Neural cell (in vitro differentiated cells): ENCODE results near the gene TNS3. TPM values are rescaled to one million over a fixed set of nuclear protein-coding genes. Genes with fewer than 3 reads are reported as not detected.
"Not testable (repeated sequence)": the region's sequence is repeated elsewhere in the genome, so short reads cannot be mapped to it uniquely, and the experiment has no call there.

ENCODE experiments used
- H2AFZ ChIP-seq: fragments of 200-600, 300-800 bp; sonication (generic), shearing (Covaris generic); 2 replicates; pipeline ENCODE4 v1.6.0; 2014; ENCODE audit warnings: low read depth, mild to moderate bottlenecking, antibody characterized with exemption, low read length, moderate library complexity
- H3F3A ChIP-seq: fragments of 200-600 bp; shearing (Covaris generic); 2 replicates; pipeline ENCODE4 v1.6.1; 2016; ENCODE audit warnings: mild to moderate bottlenecking, moderate library complexity, mixed read lengths, antibody characterized with exemption, low read length; ENCODE audit not compliant: insufficient read depth, poor library complexity, severe bottlenecking
- H3K27ac ChIP-seq: fragments of 200-600, 300-800 bp; sonication (generic), shearing (Covaris generic); 2 replicates; pipeline ENCODE4 v1.5.1; 2014; ENCODE audit warnings: mild to moderate bottlenecking, low read length, moderate library complexity
- H3K27me3 ChIP-seq: fragments of 300-800, 200-600 bp; sonication (generic), shearing (Covaris generic); 2 replicates; pipeline ENCODE4 v1.6.0; 2014; ENCODE audit warnings: mild to moderate bottlenecking, low read depth, low read length, moderate library complexity; ENCODE audit not compliant: insufficient read depth
- H3K36me3 ChIP-seq: fragments of 300-800, 200-600 bp; sonication (generic), shearing (Covaris generic); 2 replicates; pipeline ENCODE4 v1.5.1; 2014; ENCODE audit warnings: mild to moderate bottlenecking, antibody characterized with exemption, low read length, moderate library complexity; ENCODE audit not compliant: insufficient read depth
- H3K4me2 ChIP-seq: fragments of 300-800, 200-600 bp; sonication (generic), shearing (Covaris generic); 2 replicates; pipeline ENCODE4 v1.6.0; 2014; ENCODE audit warnings: mild to moderate bottlenecking, low read length
- H3K4me3 ChIP-seq: fragments of 300-800, 200-600 bp; sonication (generic), shearing (Covaris generic); 2 replicates; pipeline ENCODE4 v1.5.1; 2014; ENCODE audit warnings: mild to moderate bottlenecking, low read length, moderate library complexity
- H3K79me2 ChIP-seq: fragments of 200-600 bp; shearing (Covaris generic); replicated peaks from 2 replicates; pipeline ENCODE4 v1.6.0; 2014; ENCODE audit warnings: mild to moderate bottlenecking, low read length, moderate library complexity; ENCODE audit not compliant: insufficient read depth
- H3K9ac ChIP-seq: fragments of 300-800, 200-600 bp; sonication (generic), shearing (Covaris generic); 2 replicates; pipeline ENCODE4 v1.6.1; 2016; ENCODE audit warnings: mild to moderate bottlenecking, low read length, mixed read lengths
- H3K9me2 ChIP-seq: fragments of 200-600 bp; shearing (Covaris generic); 2 replicates; pipeline ENCODE4 v1.6.1; 2016; ENCODE audit warnings: mild to moderate bottlenecking, low read length, mixed read lengths; ENCODE audit not compliant: insufficient read depth
- H3K9me3 ChIP-seq: fragments of 200-600, 300-800 bp; sonication (generic), shearing (Covaris generic); 2 replicates; pipeline ENCODE4 v1.6.1; 2016; ENCODE audit warnings: mild to moderate bottlenecking, mixed run types, low read length, moderate library complexity, mixed read lengths
- H4K20me1 ChIP-seq: fragments of 200-600 bp; shearing (Covaris generic); 2 replicates; pipeline ENCODE4 v1.6.1; 2016; ENCODE audit warnings: mild to moderate bottlenecking, mixed run types; ENCODE audit not compliant: insufficient read depth
- CTCF ChIP-seq: fragments of 450-650 bp; IDR thresholded peaks from 2 replicates; pipeline ENCODE4 v1.5.1; 2014; ENCODE audit warnings: antibody characterized with exemption, mild to moderate bottlenecking, moderate library complexity; ENCODE audit not compliant: poor library complexity, severe bottlenecking
- EP300 ChIP-seq: fragments of 450-650 bp; conservative IDR thresholded peaks from 2 replicates; pipeline ENCODE4 v1.6.1; 2014; ENCODE audit warnings: antibody characterized with exemption, mild to moderate bottlenecking, moderate library complexity; ENCODE audit not compliant: poor library complexity, severe bottlenecking
- EZH2 ChIP-seq: fragments of 200-600, 300-800 bp; shearing (Covaris generic), sonication (generic); IDR thresholded peaks from 2 replicates; pipeline ENCODE4 v1.6.1; 2014; ENCODE audit warnings: antibody characterized with exemption, low read length, borderline replicate concordance, mild to moderate bottlenecking; ENCODE audit not compliant: insufficient read depth, poor library complexity, severe bottlenecking
- MXI1 ChIP-seq: fragments of 450-650 bp; conservative IDR thresholded peaks from 2 replicates; pipeline ENCODE4 v1.6.1; 2014; ENCODE audit warnings: antibody characterized with exemption, mild to moderate bottlenecking; ENCODE audit not compliant: poor library complexity, severe bottlenecking
- POLR2AphosphoS5 ChIP-seq: IDR thresholded peaks from 2 replicates; pipeline ENCODE4 v1.6.1; 2012
- RAD21 ChIP-seq: fragments of 450-650 bp; conservative IDR thresholded peaks from 2 replicates; pipeline ENCODE4 v1.6.1; 2014; ENCODE audit warnings: antibody characterized with exemption, mild to moderate bottlenecking, moderate library complexity
- SMC3 ChIP-seq: fragments of 450-650 bp; conservative IDR thresholded peaks from 2 replicates; pipeline ENCODE4 v1.6.1; 2014; ENCODE audit warnings: antibody characterized with exemption, mild to moderate bottlenecking, moderate library complexity; ENCODE audit not compliant: poor library complexity
- TAF1 ChIP-seq: IDR thresholded peaks from 2 replicates; pipeline ENCODE4 v1.6.1; 2012; ENCODE audit warnings: low read depth
- polyA plus RNA-seq: library from polyadenylated mRNA; depleted of rRNA; stranded (reverse); fragments of >200 nt; gene quantifications from 2 replicates; pipeline ENCODE4 v1.2.3, GENCODE V29; 2014
- TF ChIP-seq, protein P1 (sequence below): IDR thresholded peaks from 2 replicates; pipeline ENCODE4 v1.6.1; 2012; ENCODE audit warnings: borderline replicate concordance

The TNS3 gene
- polyA plus RNA-seq, 1 donor from 2014 or later: 0.58 TPM

DNA sequence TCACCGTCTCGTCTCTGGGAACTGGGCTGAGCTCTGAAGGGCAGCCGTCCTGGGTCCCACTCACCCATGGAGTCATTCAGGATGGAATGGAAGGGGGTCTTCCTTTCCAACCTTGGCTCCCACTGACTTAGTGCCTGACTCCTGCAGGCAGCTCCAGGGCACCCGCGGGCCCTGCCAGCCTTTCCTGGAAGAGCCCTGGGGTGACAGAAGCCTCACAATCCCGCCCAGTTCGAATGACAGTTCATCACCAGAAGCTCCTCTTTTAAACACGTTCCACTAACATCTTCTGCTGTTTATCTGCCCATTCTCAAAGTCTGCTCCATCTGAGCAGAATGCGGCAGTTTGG lies 110.6 kb downstream of the TNS3 start:
- Histone ChIP-seq H2AFZ (no peak overlapping the region), H4K20me1 (no peaks in the 10 kb centered on the region), H3K36me3 (no peaks in the 10 kb centered on the region), H3K27ac (no peak overlapping the region), H3F3A (no peaks in the 10 kb centered on the region), H3K9me3 (no peaks in the 10 kb centered on the region), H3K4me2 (no peak overlapping the region), H3K27me3 (no peaks in the 10 kb centered on the region), H3K9me2 (no peaks in the 10 kb centered on the region), H3K4me3 (no peak overlapping the region), H3K79me2 (no peaks in the 10 kb centered on the region), H3K9ac (no peak overlapping the region)
- TF ChIP-seq POLR2AphosphoS5 (no peak), CTCF (no peak), MXI1 (no peak), EP300 (no peak), RAD21 (no peak), EZH2 (no peak), TAF1 (no peak), SMC3 (no peak)
- TF ChIP-seq, protein P1, sequence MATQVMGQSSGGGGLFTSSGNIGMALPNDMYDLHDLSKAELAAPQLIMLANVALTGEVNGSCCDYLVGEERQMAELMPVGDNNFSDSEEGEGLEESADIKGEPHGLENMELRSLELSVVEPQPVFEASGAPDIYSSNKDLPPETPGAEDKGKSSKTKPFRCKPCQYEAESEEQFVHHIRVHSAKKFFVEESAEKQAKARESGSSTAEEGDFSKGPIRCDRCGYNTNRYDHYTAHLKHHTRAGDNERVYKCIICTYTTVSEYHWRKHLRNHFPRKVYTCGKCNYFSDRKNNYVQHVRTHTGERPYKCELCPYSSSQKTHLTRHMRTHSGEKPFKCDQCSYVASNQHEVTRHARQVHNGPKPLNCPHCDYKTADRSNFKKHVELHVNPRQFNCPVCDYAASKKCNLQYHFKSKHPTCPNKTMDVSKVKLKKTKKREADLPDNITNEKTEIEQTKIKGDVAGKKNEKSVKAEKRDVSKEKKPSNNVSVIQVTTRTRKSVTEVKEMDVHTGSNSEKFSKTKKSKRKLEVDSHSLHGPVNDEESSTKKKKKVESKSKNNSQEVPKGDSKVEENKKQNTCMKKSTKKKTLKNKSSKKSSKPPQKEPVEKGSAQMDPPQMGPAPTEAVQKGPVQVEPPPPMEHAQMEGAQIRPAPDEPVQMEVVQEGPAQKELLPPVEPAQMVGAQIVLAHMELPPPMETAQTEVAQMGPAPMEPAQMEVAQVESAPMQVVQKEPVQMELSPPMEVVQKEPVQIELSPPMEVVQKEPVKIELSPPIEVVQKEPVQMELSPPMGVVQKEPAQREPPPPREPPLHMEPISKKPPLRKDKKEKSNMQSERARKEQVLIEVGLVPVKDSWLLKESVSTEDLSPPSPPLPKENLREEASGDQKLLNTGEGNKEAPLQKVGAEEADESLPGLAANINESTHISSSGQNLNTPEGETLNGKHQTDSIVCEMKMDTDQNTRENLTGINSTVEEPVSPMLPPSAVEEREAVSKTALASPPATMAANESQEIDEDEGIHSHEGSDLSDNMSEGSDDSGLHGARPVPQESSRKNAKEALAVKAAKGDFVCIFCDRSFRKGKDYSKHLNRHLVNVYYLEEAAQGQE: no peak

DNA sequence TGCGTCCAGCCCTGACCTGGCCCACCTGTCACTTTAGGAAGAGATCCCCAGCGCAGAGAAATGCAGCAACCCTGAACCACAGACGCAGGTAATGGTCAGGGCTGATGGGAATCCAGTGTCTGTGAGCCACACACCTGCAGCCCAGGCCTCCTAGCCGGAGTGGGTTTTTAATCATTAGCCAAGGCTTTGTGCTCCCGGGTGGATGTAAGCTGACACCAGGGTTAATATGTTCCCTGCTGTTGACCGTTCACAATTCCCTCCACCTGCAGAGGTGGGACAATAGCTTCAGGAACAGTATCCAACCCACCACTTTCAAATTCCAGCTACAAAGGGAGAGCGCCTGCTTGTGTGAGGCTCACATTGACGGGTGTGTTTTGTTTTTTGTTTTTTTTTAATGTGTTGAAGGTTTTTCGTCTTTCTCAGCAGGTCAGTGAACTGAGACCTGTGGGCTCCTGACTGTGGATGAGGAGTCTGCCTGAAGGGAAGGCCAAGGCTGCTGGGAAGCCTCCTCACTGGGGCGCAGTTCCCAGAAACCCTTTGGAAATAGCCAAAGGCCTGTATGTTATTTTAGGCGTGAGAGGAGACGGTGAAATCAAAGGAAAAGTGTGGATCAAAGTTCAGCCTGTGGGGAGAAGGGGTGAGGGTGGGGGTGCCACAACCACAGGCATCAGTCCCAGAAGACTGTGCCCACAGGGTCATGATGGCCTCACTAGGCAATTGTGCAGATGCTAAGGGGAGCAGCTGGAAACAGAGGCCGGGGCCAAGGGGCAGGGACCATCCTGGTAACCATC lies 111.1 kb downstream of the TNS3 start:
- H3K4me3 ChIP-seq: no peak overlapping the region
- no peak overlapping the region for H3K27ac ChIP-seq
- H3K79me2 ChIP-seq: no peaks in the 10 kb centered on the region
- no peaks in the 10 kb centered on the region for H4K20me1 ChIP-seq
- H2AFZ ChIP-seq: no peak overlapping the region
- no peak overlapping the region for H3K4me2 ChIP-seq
- no peaks in the 10 kb centered on the region for H3K27me3 ChIP-seq
- no peaks in the 10 kb centered on the region for H3K9me2 ChIP-seq
- no peak for TF ChIP-seq CTCF
- TF ChIP-seq SMC3: no peak
- no peak for TF ChIP-seq MXI1
- no peak for TF ChIP-seq POLR2AphosphoS5
- TF ChIP-seq EP300: no peak
- no peak for TF ChIP-seq RAD21
- TF ChIP-seq, protein P1: no peak
- no peak for TF ChIP-seq EZH2
- no peak for TF ChIP-seq TAF1
- H3F3A ChIP-seq: no peaks in the 10 kb centered on the region
- no peak overlapping the region for H3K9ac ChIP-seq
- H3K36me3 ChIP-seq: no peaks in the 10 kb centered on the region
- no peaks in the 10 kb centered on the region for H3K9me3 ChIP-seq

DNA sequence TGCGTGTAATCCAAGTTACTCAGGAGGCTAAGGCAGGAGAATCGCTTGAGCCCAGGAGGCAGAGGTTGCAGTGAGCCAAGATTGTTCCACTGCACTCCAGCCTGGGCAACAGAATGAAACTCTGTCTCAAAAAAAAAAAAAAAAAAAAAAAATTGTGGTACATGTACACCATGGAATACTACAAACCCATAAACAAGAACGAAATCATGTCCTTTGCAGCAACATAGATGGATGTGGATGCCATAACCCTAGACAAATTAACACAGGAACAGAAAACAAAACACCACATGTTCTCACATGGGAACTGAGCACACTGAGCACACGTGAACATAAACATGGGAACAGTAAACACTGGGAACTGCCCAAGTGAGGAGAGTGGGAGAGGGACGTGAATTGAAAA lies 112.1 kb downstream of the TNS3 start:
- not testable (repeated sequence) for H3K27ac ChIP-seq, H3K4me3 ChIP-seq, H3K9ac ChIP-seq, H3K9me3 ChIP-seq, H3K79me2 ChIP-seq, H3K36me3 ChIP-seq, H3K4me2 ChIP-seq, H3K27me3 ChIP-seq, H4K20me1 ChIP-seq, H3F3A ChIP-seq, H3K9me2 ChIP-seq, H2AFZ ChIP-seq
